Testis (tissue), 3 donors: ENCODE measurements around the gene FAM78A. TPM values are rescaled to one million over a fixed set of nuclear protein-coding genes. Genes with fewer than 3 reads are reported as not detected.

ENCODE experiments used
- DNase-seq: peaks from one replicate; pipeline ENCODE4 v3.0.0-alpha.2; 2019
- H3K27ac ChIP-seq, 2 donors: fragments of 200-600 bp; sonication (generic); one replicate each; pipeline ENCODE4 v1.5.1; 2019
- H3K27me3 ChIP-seq: fragments of 200-600 bp; sonication (generic); one replicate; pipeline ENCODE4 v1.5.1; 2019
- H3K36me3 ChIP-seq: fragments of 200-600 bp; sonication (generic); one replicate; pipeline ENCODE4 v1.5.1; 2017; ENCODE audit warnings: low read depth; ENCODE audit errors: missing control alignments
- H3K4me1 ChIP-seq: fragments of 200-600 bp; sonication (generic); one replicate; pipeline ENCODE4 v1.5.1; 2019
- H3K4me3 ChIP-seq, 2 donors: fragments of 200-600 bp; sonication (generic); one replicate each; pipeline ENCODE4 v1.5.1; 2017 to 2019
- H3K9me3 ChIP-seq: fragments of 200-600 bp; sonication (generic); one replicate; pipeline ENCODE4 v1.5.1; 2017
- POLR2A ChIP-seq: fragments of 450-650 bp; IDR thresholded peaks from one replicate; pipeline ENCODE4 v1.6.1; 2017; ENCODE audit warnings: antibody characterized with exemption, mild to moderate bottlenecking, moderate library complexity
- WGBS, 2 donors: methylation state at CpG; one replicate each; pipeline ENCODE4 v1.1.5; 2018; 5-methylcytosine and 5-hydroxymethylcytosine counted together
- intact Hi-C: fragments of 100-400 bp; cut with DNase I; formaldehyde crosslinking; loops from one replicate; pipeline ENCODE4 v1.15.1; 2023; ENCODE audit warnings: low total_unique reads
- polyA plus RNA-seq: library from polyadenylated mRNA; stranded (reverse); fragments of 350-450 nt; fragmentation: Illumina TruSeq; extraction: RNeasy Lipid Tissue Mini Kit (QIAGEN cat#74804); gene quantifications from one replicate; pipeline ENCODE4 v1.2.3, GENCODE V29; 2014; ENCODE audit warnings: low read depth, low replicate concordance; ENCODE audit not compliant: insufficient read depth
- total RNA-seq, 2 donors: library from RNA; depleted of rRNA; stranded (reverse); fragments of >200 nt; gene quantifications; one replicate each; pipeline ENCODE4 v1.2.3, GENCODE V29; 2016
- TF ChIP-seq, protein P1 (sequence below), 3 experiments: fragments of 450-650 bp in 2 of 3; fragments of 200-600 bp in 1 of 3; sonication (generic) in 1 of 3; IDR thresholded peaks; one replicate each; pipeline ENCODE4 v1.5.1; 2016 to 2019; ENCODE audit warnings: antibody characterized with exemption in 3 of 3, mild to moderate bottlenecking in 2 of 3, moderate library complexity in 1 of 3

The FAM78A gene
- total and polyA plus RNA-seq, 3 donors from 2014 or later: 29.7 to 48.0 (median 30.8) TPM

DNA sequence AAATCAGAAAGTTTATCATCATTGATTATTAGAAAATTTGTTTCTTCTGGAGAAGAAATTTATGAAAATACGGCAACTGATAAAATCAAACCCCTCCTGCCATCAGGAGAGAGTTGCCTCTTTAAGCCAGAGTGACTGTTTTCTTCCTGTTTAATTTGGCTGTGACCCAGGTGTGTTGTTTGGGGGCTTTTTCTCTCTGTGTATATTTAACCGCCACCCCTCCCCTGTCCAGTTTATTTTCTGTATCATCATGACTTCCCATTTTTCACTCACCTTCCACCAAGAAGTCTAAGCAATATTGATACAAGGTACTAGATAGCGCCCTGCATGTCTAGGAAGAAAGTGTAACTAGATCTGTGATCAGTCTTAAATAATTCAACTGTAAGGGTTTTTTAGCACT, 50.1 kb downstream of the FAM78A start:
- Histone ChIP-seq H3K27ac (no peak overlapping the region), H3K36me3 (no peaks in the 10 kb centered on the region), H3K4me3 (no peak overlapping the region), H3K9me3 (no peaks in the 10 kb centered on the region), H3K4me1 (peaks cover 6% of the 10 kb centered on the region), H3K27me3 (no peaks in the 10 kb centered on the region)
- no peak for DNase-seq
- TF ChIP-seq POLR2A: no peak
- TF ChIP-seq, protein P1, sequence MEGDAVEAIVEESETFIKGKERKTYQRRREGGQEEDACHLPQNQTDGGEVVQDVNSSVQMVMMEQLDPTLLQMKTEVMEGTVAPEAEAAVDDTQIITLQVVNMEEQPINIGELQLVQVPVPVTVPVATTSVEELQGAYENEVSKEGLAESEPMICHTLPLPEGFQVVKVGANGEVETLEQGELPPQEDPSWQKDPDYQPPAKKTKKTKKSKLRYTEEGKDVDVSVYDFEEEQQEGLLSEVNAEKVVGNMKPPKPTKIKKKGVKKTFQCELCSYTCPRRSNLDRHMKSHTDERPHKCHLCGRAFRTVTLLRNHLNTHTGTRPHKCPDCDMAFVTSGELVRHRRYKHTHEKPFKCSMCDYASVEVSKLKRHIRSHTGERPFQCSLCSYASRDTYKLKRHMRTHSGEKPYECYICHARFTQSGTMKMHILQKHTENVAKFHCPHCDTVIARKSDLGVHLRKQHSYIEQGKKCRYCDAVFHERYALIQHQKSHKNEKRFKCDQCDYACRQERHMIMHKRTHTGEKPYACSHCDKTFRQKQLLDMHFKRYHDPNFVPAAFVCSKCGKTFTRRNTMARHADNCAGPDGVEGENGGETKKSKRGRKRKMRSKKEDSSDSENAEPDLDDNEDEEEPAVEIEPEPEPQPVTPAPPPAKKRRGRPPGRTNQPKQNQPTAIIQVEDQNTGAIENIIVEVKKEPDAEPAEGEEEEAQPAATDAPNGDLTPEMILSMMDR (IDR thresholded peaks at IDR 0.05): no peak
- intact Hi-C loops: no loop called here
- WGBS, 2 donors: 80 to 81% methylated on average over 3 of the region's 3 CpGs

DNA sequence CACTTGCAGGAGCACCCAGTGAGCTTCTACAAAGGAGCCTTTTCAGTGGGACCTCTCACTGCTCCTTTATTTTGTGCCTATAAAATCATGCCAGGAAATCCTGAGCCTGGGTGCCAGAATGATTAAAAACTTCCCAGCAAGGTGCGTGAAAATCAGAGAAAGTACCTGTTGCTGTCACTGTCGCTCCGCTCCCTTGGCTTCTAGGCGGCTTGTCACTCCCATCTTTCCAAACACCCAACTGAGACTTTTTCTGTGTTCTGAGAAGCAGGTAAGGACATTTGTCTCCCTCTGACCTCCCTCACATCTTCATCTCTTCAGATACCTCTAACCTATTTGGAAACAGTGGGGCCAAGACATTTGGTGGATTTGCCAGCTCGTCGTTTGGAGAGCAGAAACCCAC, 53.9 kb downstream of the FAM78A start:
- DNase-seq: no peak
- intact Hi-C loops: no loop called here
- H3K4me3 ChIP-seq: no peak overlapping the region
- peaks cover 9% of the 10 kb centered on the region for H3K4me1 ChIP-seq
- no peaks in the 10 kb centered on the region for H3K27me3 ChIP-seq
- H3K9me3 ChIP-seq: no peaks in the 10 kb centered on the region
- H3K36me3 ChIP-seq: no peaks in the 10 kb centered on the region
- WGBS, 2 donors: 94 to 99% methylated on average over 6 of the region's 6 CpGs
- no peak overlapping the region for H3K27ac ChIP-seq
- no peak for TF ChIP-seq POLR2A
- TF ChIP-seq, protein P1 (IDR thresholded peaks at IDR 0.05): no peak

- Histone ChIP-seq H3K27ac (no peak overlapping the region), H3K4me3 (no peak overlapping the region), H3K4me1 (peaks cover 7% of the 10 kb centered on the region), H3K9me3 (no peaks in the 10 kb centered on the region), H3K36me3 (no peaks in the 10 kb centered on the region), H3K27me3 (no peaks in the 10 kb centered on the region)
- intact Hi-C loops: no loop called here
- TF ChIP-seq, protein P1 (IDR thresholded peaks at IDR 0.05): no peak
- no peak for TF ChIP-seq POLR2A
- 51 to 69% methylated on average over 2 of the region's 2 CpGs for WGBS, 2 donors
- DNase-seq: no peak
These were observed 55.8 kb downstream of the FAM78A start for GRCh38 chr9:131220485-131220884.

DNA sequence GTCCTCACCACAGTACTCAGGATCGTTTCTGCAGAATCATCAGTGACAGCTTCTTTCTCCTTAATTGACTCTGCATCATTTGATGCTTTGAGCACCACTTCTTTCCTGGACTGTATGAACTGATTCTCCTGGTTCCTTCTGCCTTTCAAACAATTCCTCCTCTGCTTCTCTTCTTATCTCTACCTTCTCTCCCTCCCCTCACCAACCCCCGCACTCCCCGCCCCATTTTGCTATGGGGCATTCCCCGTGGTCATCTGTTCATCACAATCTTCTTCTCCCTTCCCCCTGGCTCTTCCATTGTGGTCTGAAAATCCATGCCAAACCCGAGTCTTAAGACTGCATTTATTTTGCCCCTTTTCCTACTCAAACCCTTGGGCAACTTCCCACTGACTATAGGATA, 57.9 kb downstream of the FAM78A start:
- intact Hi-C loops: no loop called here
- DNase-seq: no peak
- H3K4me1 ChIP-seq: peaks cover 15% of the 10 kb centered on the region
- H3K4me3 ChIP-seq: no peak overlapping the region
- no peak for TF ChIP-seq POLR2A
- TF ChIP-seq, protein P1 (IDR thresholded peaks at IDR 0.05): no peak
- WGBS, 2 donors: 59 to 73% methylated on average over 5 of the region's 5 CpGs
- H3K27me3 ChIP-seq: no peaks in the 10 kb centered on the region
- no peaks in the 10 kb centered on the region for H3K36me3 ChIP-seq
- no peaks in the 10 kb centered on the region for H3K9me3 ChIP-seq
- H3K27ac ChIP-seq: no peak overlapping the region

GRCh38 chr9:131217331-131218031, 58.8 kb downstream of the FAM78A start:
- WGBS, 2 donors: 77 to 81% methylated on average over 6 of the region's 6 CpGs
- no peak for TF ChIP-seq POLR2A
- TF ChIP-seq, protein P1 (IDR thresholded peaks at IDR 0.05): no peak
- H3K36me3 ChIP-seq: no peaks in the 10 kb centered on the region
- no peaks in the 10 kb centered on the region for H3K27me3 ChIP-seq
- peaks cover 15% of the 10 kb centered on the region for H3K4me1 ChIP-seq
- intact Hi-C loops: no loop called here
- H3K9me3 ChIP-seq: no peaks in the 10 kb centered on the region
- H3K4me3 ChIP-seq: no peak overlapping the region
- H3K27ac ChIP-seq: no peak overlapping the region
- no peak for DNase-seq
